K562 (cell line): Measurements from ENCODE around the gene TNFSF11. TPM values are rescaled to one million over a fixed set of nuclear protein-coding genes. Genes with fewer than 3 reads are reported as not detected.

Experiments used
- ATAC-seq: fragments of 200-7000 bp; cut with Tn5 transposase; 3 replicates; pipeline ENCODE4 v1.9.1; 2020; ENCODE audit warnings: moderate library complexity
- BruUV-seq: library from RNA; stranded (reverse); fragments of 400-500 nt; replicated peaks from 2 replicates; lab custom pipeline; 2021; lab: Mats Ljungman, UMichigan
- CTCF ChIA-PET: fragments of 300-600 bp; formaldehyde crosslinking; extraction: SDS; loops from one replicate; lab custom pipeline; 2021; ENCODE audit warnings: low intra/inter-chr PET ratio; lab: Yijun Ruan, JAX
- POLR2A ChIA-PET: fragments of 300-600, 350-650 bp; sonication (Branson Sonifier 250); formaldehyde crosslinking; extraction: SDS; loops from one replicate; lab custom pipeline; 2021; ENCODE audit warnings: antibody characterized with exemption, inconsistent platforms; lab: Yijun Ruan, JAX
- DNase-seq, 4 experiments: peaks; one replicate each; pipeline versions ENCODE4 v3.0.0 to v3.0.0-alpha.2; 2011 to 2018; ENCODE audit warnings: low spot score in 3 of 4, mixed read lengths in 3 of 4; ENCODE audit errors: extremely low read depth in 1 of 4
- FAIRE-seq: peaks from 2 replicates; lab custom pipeline; 2011; peaks lifted over from hg19 to GRCh38; lab: Jason Lieb, UNC
- H2AFZ ChIP-seq: 2 replicates; pipeline ENCODE4 v1.6.0; 2011; ENCODE audit warnings: low read depth, low read length, control low read depth, inconsistent platforms
- H3K27ac ChIP-seq: fragments of 200-600 bp; 3 replicates; pipeline ENCODE4 v1.8.0; 2011; ENCODE audit warnings: low read depth, mild to moderate bottlenecking, control low read depth, inconsistent platforms, low read length, moderate library complexity, mixed read lengths; ENCODE audit errors: extremely low read depth
- H3K27me3 ChIP-seq, 2 experiments: fragments of 300-600 bp in 1 of 2; 2 replicates in 1 of 2; 3 replicates in 1 of 2; pipeline versions ENCODE4 v1.6.0 to v1.8.0; 2011; ENCODE audit warnings: inconsistent platforms in 2 of 2, low read length in 2 of 2, mild to moderate bottlenecking in 1 of 2, mixed read lengths in 1 of 2, moderate library complexity in 1 of 2; ENCODE audit not compliant: control insufficient read depth in 2 of 2, insufficient read depth in 2 of 2
- H3K36me3 ChIP-seq: fragments of 300-600 bp; 3 replicates; pipeline ENCODE4 v1.8.0; 2011; ENCODE audit warnings: mild to moderate bottlenecking, low read length, inconsistent platforms; ENCODE audit not compliant: control insufficient read depth, insufficient read depth
- H3K4me1 ChIP-seq, 2 experiments: fragments of 200-600 bp in 1 of 2; replicated peaks in 1 of 2; 2 replicates in 1 of 2; 3 replicates in 1 of 2; pipeline versions ENCODE4 v1.5.1 to v1.8.0; 2011; ENCODE audit warnings: inconsistent platforms in 2 of 2, low read length in 2 of 2, mild to moderate bottlenecking in 1 of 2, mixed read lengths in 1 of 2, moderate library complexity in 1 of 2; ENCODE audit not compliant: control insufficient read depth in 2 of 2, insufficient read depth in 2 of 2
- H3K4me2 ChIP-seq: 2 replicates; pipeline ENCODE4 v1.6.1; 2011; ENCODE audit warnings: low read length, control low read depth, inconsistent platforms, mixed read lengths; ENCODE audit not compliant: insufficient read depth
- H3K4me3 ChIP-seq: fragments of 200-600 bp; sonication (generic), shearing (Covaris generic); 2 replicates; pipeline ENCODE4 v1.5.1; 2016; ENCODE audit warnings: control low read depth, inconsistent platforms
- H3K79me2 ChIP-seq: fragments of 200-600 bp; 3 replicates; pipeline ENCODE4 v1.8.0; 2011; ENCODE audit warnings: low read length, inconsistent platforms; ENCODE audit not compliant: control insufficient read depth, insufficient read depth
- H3K9ac ChIP-seq, 2 experiments: 2 replicates each; pipeline versions ENCODE4 v1.6.0 to v1.6.1; 2011; ENCODE audit warnings: low read depth in 2 of 2, low read length in 2 of 2, control low read depth in 1 of 2, inconsistent platforms in 1 of 2, mild to moderate bottlenecking in 1 of 2, mixed read lengths in 1 of 2; ENCODE audit not compliant: insufficient read depth in 1 of 2
- H3K9me1 ChIP-seq: one replicate; pipeline ENCODE4 v1.6.0; 2011; ENCODE audit warnings: inconsistent platforms, mild to moderate bottlenecking, low read length, moderate library complexity; ENCODE audit not compliant: control insufficient read depth, insufficient read depth
- H3K9me3 ChIP-seq: replicated peaks from 2 replicates; pipeline ENCODE4 v1.5.1; 2011; ENCODE audit warnings: low read depth, low read length, inconsistent platforms; ENCODE audit not compliant: control insufficient read depth, insufficient read depth
- H4K20me1 ChIP-seq: replicated peaks from 2 replicates; pipeline ENCODE4 v1.6.1; 2011; ENCODE audit warnings: low read length, inconsistent platforms, mixed read lengths; ENCODE audit not compliant: control insufficient read depth, insufficient read depth
- E2F3 ChIP-seq: fragments of 250-450 bp; sonication (Bioruptor Pico); IDR thresholded peaks from 2 replicates; pipeline ENCODE4 v1.4.0; 2020; ENCODE audit warnings: mild to moderate bottlenecking
- HDAC6 ChIP-seq: IDR thresholded peaks from 2 replicates; pipeline ENCODE4 v1.6.1; 2012; ENCODE audit warnings: low read depth, mild to moderate bottlenecking, control low read depth, inconsistent platforms, low read length, moderate library complexity
- HNRNPLL ChIP-seq: fragments of 200-400 bp; formaldehyde crosslinking; IDR thresholded peaks from 2 replicates; pipeline ENCODE4 v1.6.1; 2017; ENCODE audit warnings: low read length, low read depth, mild to moderate bottlenecking; ENCODE audit not compliant: poor library complexity, severe bottlenecking
- PTBP1 ChIP-seq: fragments of 200-400 bp; formaldehyde crosslinking; IDR thresholded peaks from 2 replicates; pipeline ENCODE4 v1.6.1; 2017; ENCODE audit warnings: low read depth, low read length
- SAFB ChIP-seq: fragments of 200-400 bp; formaldehyde crosslinking; IDR thresholded peaks from 2 replicates; pipeline ENCODE4 v1.6.1; 2017; ENCODE audit warnings: low read depth, low read length, borderline replicate concordance
- ZNF184 ChIP-seq: sonication (generic); formaldehyde crosslinking; IDR thresholded peaks from 2 replicates; pipeline ENCODE4 v1.5.0; 2020; ENCODE audit warnings: missing genetic modification reagents
- ZNF778 ChIP-seq: fragments of 450-650 bp; formaldehyde crosslinking; IDR thresholded peaks from 2 replicates; pipeline ENCODE4 v1.4.0; 2020; ENCODE audit warnings: mild to moderate bottlenecking, moderate library complexity
- ZZZ3 ChIP-seq: fragments of 450-650 bp; IDR thresholded peaks from 2 replicates; pipeline ENCODE4 v1.6.1; 2016; ENCODE audit warnings: antibody characterized with exemption, mild to moderate bottlenecking, moderate library complexity
- WGBS: fragments of 100-300 bp; shearing (Covaris generic); methylation state at CpG from one replicate; pipeline ENCODE4 v1.1.6; 2016; ENCODE audit warnings: low coverage, mixed read lengths; ENCODE audit not compliant: insufficient coverage; ENCODE audit errors: missing lambda C conversion rate; 5-methylcytosine and 5-hydroxymethylcytosine counted together
- in situ Hi-C: fragments of 300-500 bp; cut with MboI; formaldehyde crosslinking; loops from 4 replicates; pipeline ENCODE4 v1.15.0; 2018; ENCODE audit warnings: inconsistent platforms, mixed read lengths
- intact Hi-C: fragments of 100-400 bp; cut with micrococcal nuclease; formaldehyde crosslinking; loops from 2 replicates; pipeline ENCODE4 v1.14.2; 2022
- polyA plus RNA-seq, 8 experiments: library from polyadenylated mRNA; depleted of rRNA in 4 of 8; stranded (reverse) in 5 of 8; unstranded in 3 of 8; fragments of >200 nt; fragmentation: Nextera tagmentation in 2 of 8; fragmentation: Illumina TruSeq in 1 of 8; extraction: Ambion mirVana in 2 of 8; extraction: Trizol in 1 of 8; gene quantifications; 2 replicates each; pipeline versions ENCODE4 v1.2.1 to v1.2.3, GENCODE V29; 2011 to 2014; ENCODE audit warnings: inconsistent platforms in 1 of 8, missing spikeins in 1 of 8
- total RNA-seq, 7 experiments: library from RNA; depleted of rRNA in 6 of 7; stranded (reverse); fragments of >200 nt in 6 of 7; fragmentation: Illumina TruSeq in 2 of 7; extraction: Trizol in 2 of 7; gene quantifications; 2 replicates each; pipeline versions ENCODE4 v1.2.1 to v1.2.3, GENCODE V29; 2011 to 2021; ENCODE audit warnings: low replicate concordance in 1 of 7
- TF ChIP-seq, protein P1 (sequence below): fragments of 250-450 bp; sonication (Bioruptor Pico); IDR thresholded peaks from 2 replicates; pipeline ENCODE4 v1.5.0; 2022; ENCODE audit warnings: mild to moderate bottlenecking
- TF ChIP-seq, protein P2 (sequence below): fragments of 450-650 bp; formaldehyde crosslinking; IDR thresholded peaks from 2 replicates; pipeline ENCODE4 v1.4.0; 2020; ENCODE audit warnings: mild to moderate bottlenecking, moderate library complexity
- TF ChIP-seq, protein P3 (sequence below), 2 experiments: fragments of 200-800 bp in 1 of 2; sonication (Bioruptor generic) in 1 of 2; sonication (generic) in 1 of 2; formaldehyde crosslinking in 1 of 2; IDR thresholded peaks in 1 of 2; conservative IDR thresholded peaks in 1 of 2; 2 replicates each; pipeline versions ENCODE4 v1.5.0 to v1.6.1; 2016 to 2020; ENCODE audit warnings: missing compliant biosample characterization in 1 of 2, missing genetic modification characterization in 1 of 2, missing genetic modification reagents in 1 of 2
- TF ChIP-seq, protein P4 (sequence below): fragments of 450-650 bp; IDR thresholded peaks from 2 replicates; pipeline ENCODE4 v1.6.1; 2016; ENCODE audit warnings: mild to moderate bottlenecking
- TF ChIP-seq, protein P5 (sequence below): fragments of 250-450 bp; sonication (Bioruptor Pico); IDR thresholded peaks from 2 replicates; pipeline ENCODE4 v1.8.0; 2021; ENCODE audit warnings: mild to moderate bottlenecking, moderate library complexity

The TNFSF11 gene
- total and polyA plus RNA-seq, 9 of the 15 experiments (the other 6 are each of a cell fraction or from before 2014, with no cell fraction given), result not detected

DNA sequence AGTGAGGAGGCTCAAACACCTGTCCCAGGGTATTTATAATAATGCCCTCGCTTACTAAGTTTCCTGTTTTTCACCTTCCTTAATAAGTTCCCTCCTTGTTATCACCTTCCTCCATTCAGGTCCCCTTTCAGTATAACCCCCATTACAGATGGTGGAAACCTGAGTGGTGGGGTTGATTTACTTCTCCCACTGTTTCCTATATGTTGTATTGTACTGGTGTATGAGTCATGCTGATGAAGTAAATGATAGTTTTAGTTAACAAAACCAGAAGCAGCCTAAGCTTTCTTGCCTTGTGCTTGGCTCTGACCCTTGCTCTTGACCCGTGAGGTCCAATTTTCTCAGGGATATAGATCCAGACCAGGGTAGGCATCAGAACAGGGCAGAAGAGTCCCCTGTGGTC lies 22.3 kb upstream of the TNFSF11 start:
- intact Hi-C loops, result no loop called here
- no peaks in the 10 kb centered on the region for H3K36me3 ChIP-seq
- TF ChIP-seq E2F3 (CRISPR knock-in tag) (no peak), HNRNPLL (no peak), HDAC6 (no peak), ZZZ3 (no peak), ZNF778 (CRISPR knock-in tag) (no peak), SAFB (no peak), ZNF184 (no peak), PTBP1 (no peak)
- TF ChIP-seq, protein P1, sequence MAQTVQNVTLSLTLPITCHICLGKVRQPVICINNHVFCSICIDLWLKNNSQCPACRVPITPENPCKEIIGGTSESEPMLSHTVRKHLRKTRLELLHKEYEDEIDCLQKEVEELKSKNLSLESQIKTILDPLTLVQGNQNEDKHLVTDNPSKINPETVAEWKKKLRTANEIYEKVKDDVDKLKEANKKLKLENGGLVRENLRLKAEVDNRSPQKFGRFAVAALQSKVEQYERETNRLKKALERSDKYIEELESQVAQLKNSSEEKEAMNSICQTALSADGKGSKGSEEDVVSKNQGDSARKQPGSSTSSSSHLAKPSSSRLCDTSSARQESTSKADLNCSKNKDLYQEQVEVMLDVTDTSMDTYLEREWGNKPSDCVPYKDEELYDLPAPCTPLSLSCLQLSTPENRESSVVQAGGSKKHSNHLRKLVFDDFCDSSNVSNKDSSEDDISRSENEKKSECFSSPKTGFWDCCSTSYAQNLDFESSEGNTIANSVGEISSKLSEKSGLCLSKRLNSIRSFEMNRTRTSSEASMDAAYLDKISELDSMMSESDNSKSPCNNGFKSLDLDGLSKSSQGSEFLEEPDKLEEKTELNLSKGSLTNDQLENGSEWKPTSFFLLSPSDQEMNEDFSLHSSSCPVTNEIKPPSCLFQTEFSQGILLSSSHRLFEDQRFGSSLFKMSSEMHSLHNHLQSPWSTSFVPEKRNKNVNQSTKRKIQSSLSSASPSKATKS (CRISPR knock-in tag), result no peak
- TF ChIP-seq, protein P2, sequence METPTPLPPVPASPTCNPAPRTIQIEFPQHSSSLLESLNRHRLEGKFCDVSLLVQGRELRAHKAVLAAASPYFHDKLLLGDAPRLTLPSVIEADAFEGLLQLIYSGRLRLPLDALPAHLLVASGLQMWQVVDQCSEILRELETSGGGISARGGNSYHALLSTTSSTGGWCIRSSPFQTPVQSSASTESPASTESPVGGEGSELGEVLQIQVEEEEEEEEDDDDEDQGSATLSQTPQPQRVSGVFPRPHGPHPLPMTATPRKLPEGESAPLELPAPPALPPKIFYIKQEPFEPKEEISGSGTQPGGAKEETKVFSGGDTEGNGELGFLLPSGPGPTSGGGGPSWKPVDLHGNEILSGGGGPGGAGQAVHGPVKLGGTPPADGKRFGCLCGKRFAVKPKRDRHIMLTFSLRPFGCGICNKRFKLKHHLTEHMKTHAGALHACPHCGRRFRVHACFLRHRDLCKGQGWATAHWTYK (CRISPR knock-in tag), result no peak
- TF ChIP-seq, protein P3, sequence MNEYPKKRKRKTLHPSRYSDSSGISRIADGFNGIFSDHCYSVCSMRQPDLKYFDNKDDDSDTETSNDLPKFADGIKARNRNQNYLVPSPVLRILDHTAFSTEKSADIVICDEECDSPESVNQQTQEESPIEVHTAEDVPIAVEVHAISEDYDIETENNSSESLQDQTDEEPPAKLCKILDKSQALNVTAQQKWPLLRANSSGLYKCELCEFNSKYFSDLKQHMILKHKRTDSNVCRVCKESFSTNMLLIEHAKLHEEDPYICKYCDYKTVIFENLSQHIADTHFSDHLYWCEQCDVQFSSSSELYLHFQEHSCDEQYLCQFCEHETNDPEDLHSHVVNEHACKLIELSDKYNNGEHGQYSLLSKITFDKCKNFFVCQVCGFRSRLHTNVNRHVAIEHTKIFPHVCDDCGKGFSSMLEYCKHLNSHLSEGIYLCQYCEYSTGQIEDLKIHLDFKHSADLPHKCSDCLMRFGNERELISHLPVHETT (CRISPR knock-in tag; conservative IDR thresholded peaks at IDR 0.05 in 1 of 2, IDR thresholded peaks at IDR 0.05 in 1 of 2), result no peak
- TF ChIP-seq, protein P4, sequence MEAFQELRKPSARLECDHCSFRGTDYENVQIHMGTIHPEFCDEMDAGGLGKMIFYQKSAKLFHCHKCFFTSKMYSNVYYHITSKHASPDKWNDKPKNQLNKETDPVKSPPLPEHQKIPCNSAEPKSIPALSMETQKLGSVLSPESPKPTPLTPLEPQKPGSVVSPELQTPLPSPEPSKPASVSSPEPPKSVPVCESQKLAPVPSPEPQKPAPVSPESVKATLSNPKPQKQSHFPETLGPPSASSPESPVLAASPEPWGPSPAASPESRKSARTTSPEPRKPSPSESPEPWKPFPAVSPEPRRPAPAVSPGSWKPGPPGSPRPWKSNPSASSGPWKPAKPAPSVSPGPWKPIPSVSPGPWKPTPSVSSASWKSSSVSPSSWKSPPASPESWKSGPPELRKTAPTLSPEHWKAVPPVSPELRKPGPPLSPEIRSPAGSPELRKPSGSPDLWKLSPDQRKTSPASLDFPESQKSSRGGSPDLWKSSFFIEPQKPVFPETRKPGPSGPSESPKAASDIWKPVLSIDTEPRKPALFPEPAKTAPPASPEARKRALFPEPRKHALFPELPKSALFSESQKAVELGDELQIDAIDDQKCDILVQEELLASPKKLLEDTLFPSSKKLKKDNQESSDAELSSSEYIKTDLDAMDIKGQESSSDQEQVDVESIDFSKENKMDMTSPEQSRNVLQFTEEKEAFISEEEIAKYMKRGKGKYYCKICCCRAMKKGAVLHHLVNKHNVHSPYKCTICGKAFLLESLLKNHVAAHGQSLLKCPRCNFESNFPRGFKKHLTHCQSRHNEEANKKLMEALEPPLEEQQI, result no peak
- TF ChIP-seq, protein P5, sequence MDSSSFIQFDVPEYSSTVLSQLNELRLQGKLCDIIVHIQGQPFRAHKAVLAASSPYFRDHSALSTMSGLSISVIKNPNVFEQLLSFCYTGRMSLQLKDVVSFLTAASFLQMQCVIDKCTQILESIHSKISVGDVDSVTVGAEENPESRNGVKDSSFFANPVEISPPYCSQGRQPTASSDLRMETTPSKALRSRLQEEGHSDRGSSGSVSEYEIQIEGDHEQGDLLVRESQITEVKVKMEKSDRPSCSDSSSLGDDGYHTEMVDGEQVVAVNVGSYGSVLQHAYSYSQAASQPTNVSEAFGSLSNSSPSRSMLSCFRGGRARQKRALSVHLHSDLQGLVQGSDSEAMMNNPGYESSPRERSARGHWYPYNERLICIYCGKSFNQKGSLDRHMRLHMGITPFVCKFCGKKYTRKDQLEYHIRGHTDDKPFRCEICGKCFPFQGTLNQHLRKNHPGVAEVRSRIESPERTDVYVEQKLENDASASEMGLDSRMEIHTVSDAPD (CRISPR knock-in tag), result no peak

More for the DNA sequence above, 22.3 kb upstream of the TNFSF11 start:
- ChIA-PET POLR2A (no interaction called here), CTCF (no interaction called here)
- no peak overlapping the region for H3K9ac ChIP-seq
- no peak for FAIRE-seq
- no peak for ATAC-seq
- no peak overlapping the region for H3K4me3 ChIP-seq
- no peaks in the 10 kb centered on the region for H3K9me3 ChIP-seq
- no peak overlapping the region for H3K27ac ChIP-seq
- BruUV-seq, result no TSS peak
- in situ Hi-C loops, result no loop called here
- H4K20me1 ChIP-seq, result no peaks in the 10 kb centered on the region
- H3K27me3 ChIP-seq, result no peaks in the 10 kb centered on the region
- no peak overlapping the region for H3K4me2 ChIP-seq
- H3K79me2 ChIP-seq, result no peaks in the 10 kb centered on the region
- no peaks in the 10 kb centered on the region for H3K9me1 ChIP-seq
- no peak for DNase-seq
- H3K4me1 ChIP-seq, result no peaks in the 10 kb centered on the region
- H2AFZ ChIP-seq, result no peak overlapping the region
- 0% methylated on average over 2 of the region's 2 CpGs for WGBS
